Tibial nerve (tissue), 4 donors: ENCODE results near the gene C2CD4B.

Experiments
- EP300 ChIP-seq, 2 donors: sonication (generic); formaldehyde crosslinking; IDR thresholded peaks; one replicate each; pipeline ENCODE4 v1.6.1; 2017; ENCODE audit warnings: antibody characterized with exemption in 2 of 2, mild to moderate bottlenecking in 1 of 2
- POLR2A ChIP-seq, 2 donors: fragments of 450-650 bp; IDR thresholded peaks; one replicate each; pipeline ENCODE4 v1.6.1; 2017; ENCODE audit warnings: antibody characterized with exemption in 2 of 2, mild to moderate bottlenecking in 2 of 2, moderate library complexity in 2 of 2
- TF ChIP-seq, protein P1 (sequence below), 5 experiments: fragments of 200-600 bp in 3 of 5; fragments of 450-650 bp in 2 of 5; sonication (generic) in 3 of 5; IDR thresholded peaks; one replicate each; pipeline ENCODE4 v1.5.1; 2016 to 2019; ENCODE audit warnings: antibody characterized with exemption in 5 of 5, mild to moderate bottlenecking in 3 of 5, moderate library complexity in 2 of 5

GRCh38 chr15:62119227-62119864, 45.7 kb downstream of the C2CD4B start:
- TF ChIP-seq, protein P1, sequence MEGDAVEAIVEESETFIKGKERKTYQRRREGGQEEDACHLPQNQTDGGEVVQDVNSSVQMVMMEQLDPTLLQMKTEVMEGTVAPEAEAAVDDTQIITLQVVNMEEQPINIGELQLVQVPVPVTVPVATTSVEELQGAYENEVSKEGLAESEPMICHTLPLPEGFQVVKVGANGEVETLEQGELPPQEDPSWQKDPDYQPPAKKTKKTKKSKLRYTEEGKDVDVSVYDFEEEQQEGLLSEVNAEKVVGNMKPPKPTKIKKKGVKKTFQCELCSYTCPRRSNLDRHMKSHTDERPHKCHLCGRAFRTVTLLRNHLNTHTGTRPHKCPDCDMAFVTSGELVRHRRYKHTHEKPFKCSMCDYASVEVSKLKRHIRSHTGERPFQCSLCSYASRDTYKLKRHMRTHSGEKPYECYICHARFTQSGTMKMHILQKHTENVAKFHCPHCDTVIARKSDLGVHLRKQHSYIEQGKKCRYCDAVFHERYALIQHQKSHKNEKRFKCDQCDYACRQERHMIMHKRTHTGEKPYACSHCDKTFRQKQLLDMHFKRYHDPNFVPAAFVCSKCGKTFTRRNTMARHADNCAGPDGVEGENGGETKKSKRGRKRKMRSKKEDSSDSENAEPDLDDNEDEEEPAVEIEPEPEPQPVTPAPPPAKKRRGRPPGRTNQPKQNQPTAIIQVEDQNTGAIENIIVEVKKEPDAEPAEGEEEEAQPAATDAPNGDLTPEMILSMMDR (IDR thresholded peaks at IDR 0.05), result no peak
- TF ChIP-seq POLR2A (IDR thresholded peaks at IDR 0.05), result no peak
- peak in 1 of 2 donors; percentile 59 for TF ChIP-seq EP300 (IDR thresholded peaks at IDR 0.05)
